Mammary epithelial cell (primary cell): ENCODE results near the gene ARHGAP44.

ENCODE experiments used
- CTCF ChIP-seq, 2 donors: IDR thresholded peaks in 1 of 2; conservative IDR thresholded peaks in 1 of 2; 2 replicates each; pipeline ENCODE4 v1.5.1; 2011 to 2012; ENCODE audit warnings: inconsistent platforms in 2 of 2, low read length in 2 of 2, mild to moderate bottlenecking in 2 of 2, control low read depth in 1 of 2, low read depth in 1 of 2; ENCODE audit not compliant: insufficient read depth in 1 of 2; ENCODE audit errors: extremely low read depth in 1 of 2
- EZH2 ChIP-seq: IDR thresholded peaks from 2 replicates; pipeline ENCODE4 v1.6.1; 2012; ENCODE audit warnings: low read length, inconsistent platforms, borderline replicate concordance

GRCh38 chr17:13003454-13003851, 214.2 kb downstream of the ARHGAP44 start:
- TF ChIP-seq CTCF (conservative IDR thresholded peaks at IDR 0.05 in 1 of 2, IDR thresholded peaks at IDR 0.05 in 1 of 2; ENCODE audit: extremely low read depth in 1 of 2, insufficient read depth in 1 of 2, low read depth in 1 of 2, low read length in 2 of 2) (no peak), EZH2 (no peak)
